OCI-LY1 (cell line): ENCODE measurements around the gene SLC24A5.

Experiments used
- H2AFZ ChIP-seq: fragments of 200-600 bp; sonication (generic), shearing (Covaris generic); 2 replicates; pipeline ENCODE4 v1.6.0; 2014; ENCODE audit warnings: antibody characterized with exemption, mild to moderate bottlenecking, low read length
- H3F3A ChIP-seq: fragments of 200-600 bp; sonication (generic), shearing (Covaris generic); 2 replicates; pipeline ENCODE4 v1.6.0; 2014; ENCODE audit warnings: mild to moderate bottlenecking, antibody characterized with exemption, low read length, moderate library complexity; ENCODE audit not compliant: insufficient read depth
- H3K27ac ChIP-seq: fragments of 200-600 bp; sonication (generic); 2 replicates; pipeline ENCODE4 v1.5.1; 2014; ENCODE audit warnings: low read length, mixed run types, mild to moderate bottlenecking, low read depth; ENCODE audit not compliant: poor library complexity, severe bottlenecking
- H3K27me3 ChIP-seq: fragments of 200-600 bp; sonication (generic); 2 replicates; pipeline ENCODE4 v1.6.0; 2014; ENCODE audit warnings: antibody characterized with exemption, mild to moderate bottlenecking, low read length, moderate library complexity; ENCODE audit not compliant: insufficient read depth
- H3K36me3 ChIP-seq: fragments of 200-600 bp; sonication (generic); 2 replicates; pipeline ENCODE4 v1.6.1; 2014; ENCODE audit warnings: mild to moderate bottlenecking, antibody characterized with exemption, low read length, moderate library complexity, mixed read lengths; ENCODE audit not compliant: insufficient read depth
- H3K4me1 ChIP-seq: fragments of 200-600 bp; sonication (generic); 2 replicates; pipeline ENCODE4 v1.5.1; 2014; ENCODE audit warnings: mild to moderate bottlenecking, low read length, moderate library complexity; ENCODE audit not compliant: insufficient read depth, severe bottlenecking
- H3K4me2 ChIP-seq: fragments of 200-600 bp; sonication (generic), shearing (Covaris generic); 2 replicates; pipeline ENCODE4 v1.6.1; 2014; ENCODE audit warnings: low read length
- H3K4me3 ChIP-seq: fragments of 200-600 bp; sonication (generic); 2 replicates; pipeline ENCODE4 v1.5.1; 2014; ENCODE audit warnings: low read length, low read depth, mild to moderate bottlenecking, mixed read lengths; ENCODE audit not compliant: poor library complexity, severe bottlenecking
- H3K79me2 ChIP-seq: fragments of 200-600 bp; shearing (Covaris generic); 2 replicates; pipeline ENCODE4 v1.6.1; 2016; ENCODE audit warnings: mixed run types, low read length, mixed read lengths; ENCODE audit not compliant: insufficient read depth
- H3K9ac ChIP-seq: fragments of 200-600 bp; sonication (generic), shearing (Covaris generic); 2 replicates; pipeline ENCODE4 v1.6.1; 2014; ENCODE audit warnings: mild to moderate bottlenecking, low read length, mixed read lengths
- H3K9me2 ChIP-seq: fragments of 200-600 bp; sonication (generic), shearing (Covaris generic); 2 replicates; pipeline ENCODE4 v1.6.1; 2014; ENCODE audit warnings: low read depth, mild to moderate bottlenecking, low read length, mixed read lengths
- H3K9me3 ChIP-seq: fragments of 200-600 bp; shearing (Covaris generic); 2 replicates; pipeline ENCODE4 v1.6.1; 2014; ENCODE audit warnings: low read length, mixed read lengths
- H4K20me1 ChIP-seq: fragments of 200-600 bp; sonication (generic), shearing (Covaris generic); 2 replicates; pipeline ENCODE4 v1.6.0; 2016; ENCODE audit warnings: mild to moderate bottlenecking, low read length; ENCODE audit not compliant: insufficient read depth
- EZH2 ChIP-seq: fragments of 200-600 bp; sonication (generic), shearing (Covaris generic); IDR thresholded peaks from 2 replicates; pipeline ENCODE4 v1.8.0; 2017; ENCODE audit warnings: borderline replicate concordance, mixed run types, mild to moderate bottlenecking, antibody characterized with exemption, low read length, moderate library complexity, mixed read lengths
- TF ChIP-seq, protein P1 (sequence below): fragments of 200-600 bp; sonication (generic), shearing (Covaris generic); IDR thresholded peaks from 2 replicates; pipeline ENCODE4 v1.5.1; 2017; ENCODE audit warnings: mild to moderate bottlenecking, antibody characterized with exemption, low read length, moderate library complexity, mixed read lengths

SLC24A5 gene

DNA sequence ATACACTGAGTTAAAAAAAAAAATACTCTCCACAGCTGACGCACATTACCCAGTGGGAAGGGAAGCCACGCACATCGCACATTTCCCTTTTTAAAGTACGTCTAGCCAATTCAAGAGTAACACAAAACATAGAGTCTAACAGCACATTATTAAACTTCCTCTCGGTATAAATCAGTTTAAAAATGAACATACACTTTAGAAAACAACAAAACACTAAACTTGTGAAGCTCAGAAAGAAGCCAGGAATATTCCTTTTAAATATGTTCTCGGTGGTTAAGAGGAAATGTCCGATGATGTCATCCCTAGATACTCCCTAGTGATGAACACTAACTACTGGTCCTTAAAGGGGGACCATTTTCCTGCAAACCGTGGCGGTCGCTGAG lies 56.6 kb downstream of the SLC24A5 start:
- Histone ChIP-seq H3K79me2 (peaks cover 48% of the 10 kb centered on the region), H3K27me3 (no peaks in the 10 kb centered on the region), H4K20me1 (no peaks in the 10 kb centered on the region), H3K36me3 (no peaks in the 10 kb centered on the region), H3F3A (no peaks in the 10 kb centered on the region), H3K4me1 (peaks cover 30% of the 10 kb centered on the region), H3K9ac (peak overlapping the region; percentile 81), H3K4me2 (peak overlapping the region; percentile 83), H3K9me2 (no peaks in the 10 kb centered on the region), H3K4me3 (peak overlapping the region; percentile 69), H2AFZ (peak overlapping the region; percentile 78), H3K9me3 (0 out of 2 replicates have a peak, but pooled peaks cover 2% of the 10 kb centered on the region), H3K27ac (no peak overlapping the region)
- TF ChIP-seq EZH2, result no peak
- TF ChIP-seq, protein P1, sequence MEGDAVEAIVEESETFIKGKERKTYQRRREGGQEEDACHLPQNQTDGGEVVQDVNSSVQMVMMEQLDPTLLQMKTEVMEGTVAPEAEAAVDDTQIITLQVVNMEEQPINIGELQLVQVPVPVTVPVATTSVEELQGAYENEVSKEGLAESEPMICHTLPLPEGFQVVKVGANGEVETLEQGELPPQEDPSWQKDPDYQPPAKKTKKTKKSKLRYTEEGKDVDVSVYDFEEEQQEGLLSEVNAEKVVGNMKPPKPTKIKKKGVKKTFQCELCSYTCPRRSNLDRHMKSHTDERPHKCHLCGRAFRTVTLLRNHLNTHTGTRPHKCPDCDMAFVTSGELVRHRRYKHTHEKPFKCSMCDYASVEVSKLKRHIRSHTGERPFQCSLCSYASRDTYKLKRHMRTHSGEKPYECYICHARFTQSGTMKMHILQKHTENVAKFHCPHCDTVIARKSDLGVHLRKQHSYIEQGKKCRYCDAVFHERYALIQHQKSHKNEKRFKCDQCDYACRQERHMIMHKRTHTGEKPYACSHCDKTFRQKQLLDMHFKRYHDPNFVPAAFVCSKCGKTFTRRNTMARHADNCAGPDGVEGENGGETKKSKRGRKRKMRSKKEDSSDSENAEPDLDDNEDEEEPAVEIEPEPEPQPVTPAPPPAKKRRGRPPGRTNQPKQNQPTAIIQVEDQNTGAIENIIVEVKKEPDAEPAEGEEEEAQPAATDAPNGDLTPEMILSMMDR, result no peak

DNA sequence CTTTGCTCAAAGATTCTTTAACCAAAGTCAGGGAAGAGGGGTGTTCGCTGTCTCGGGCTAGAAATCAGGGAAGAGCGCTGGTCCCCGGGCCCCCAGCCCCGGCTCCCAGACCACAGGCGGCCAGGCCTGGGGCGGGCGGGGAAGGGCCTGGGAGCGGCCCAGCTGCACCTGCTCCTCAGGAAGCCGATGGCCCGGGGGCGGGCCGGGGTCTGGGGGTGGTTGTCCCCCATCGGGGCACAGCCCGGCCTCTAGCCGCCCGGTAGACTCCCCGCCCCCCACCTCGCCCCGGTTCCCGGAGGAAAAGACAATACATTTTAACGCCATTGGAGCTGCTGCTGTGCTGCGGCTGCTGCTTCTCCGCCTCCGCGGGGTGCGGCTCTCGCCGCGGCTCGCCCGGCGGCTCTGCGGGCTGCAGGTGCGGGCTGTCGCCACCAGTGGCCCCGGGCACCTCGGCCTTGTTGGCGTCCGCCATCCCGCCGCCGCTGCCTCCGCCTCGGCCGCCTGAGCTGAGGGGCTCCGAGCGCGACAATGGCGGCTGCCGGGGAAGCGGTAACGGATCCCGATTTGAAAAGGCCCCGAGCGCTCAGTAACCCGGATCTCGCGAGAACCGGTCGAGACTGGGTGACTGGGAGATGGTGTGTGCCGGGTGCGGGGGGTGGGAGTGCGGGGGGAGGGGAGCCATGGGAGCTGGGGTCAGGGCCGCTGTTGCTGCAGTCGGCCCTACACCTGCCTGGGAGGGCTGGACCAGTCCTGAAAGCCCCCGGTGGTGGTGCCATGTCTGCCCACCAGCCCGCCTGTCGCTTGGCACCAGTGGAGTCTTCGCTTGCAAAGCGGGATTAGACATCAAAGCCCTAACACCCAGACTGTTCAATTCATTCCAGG lies 57.2 kb downstream of the SLC24A5 start, which contains the start of gene MYEF2:
MYEF2 (minus strand) TSS at position 530 of the 882 bp plus-strand sequence; CDS start at position 472, 58 bp downstream.
- Histone ChIP-seq H2AFZ (peak within 1 kb of the TSS; percentile 99), H3K79me2 (peaks cover 42% of the 10 kb centered on the region), H3F3A (no peaks in the 10 kb centered on the region), H3K36me3 (no peaks in the 10 kb centered on the region), H3K4me1 (peaks cover 30% of the 10 kb centered on the region), H3K27me3 (no peaks in the 10 kb centered on the region), H3K4me2 (peak within 1 kb of the TSS; percentile 83), H3K9me3 (0 out of 2 replicates have a peak, but pooled peaks cover 2% of the 10 kb centered on the region), H3K27ac (peak within 1 kb of the TSS; percentile 13), H4K20me1 (no peaks in the 10 kb centered on the region), H3K4me3 (peak within 1 kb of the TSS; percentile 69), H3K9ac (peak within 1 kb of the TSS; percentile 81), H3K9me2 (no peaks in the 10 kb centered on the region)
- TF ChIP-seq, protein P1, result no peak

DNA sequence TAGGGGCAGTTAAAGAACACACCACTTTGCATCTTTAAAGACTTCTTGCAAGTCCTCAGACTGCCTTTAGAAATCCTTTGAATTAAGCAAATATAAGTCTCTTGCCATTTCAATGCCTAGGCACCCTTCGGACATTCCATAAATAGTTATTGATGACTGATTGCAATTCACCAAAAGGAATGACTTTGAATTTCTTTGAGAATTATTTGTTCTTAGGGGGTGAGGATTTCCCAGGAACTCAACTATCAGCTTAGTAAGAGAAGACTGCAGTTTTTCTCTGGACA lies 57.8 kb downstream of the SLC24A5 start:
- H4K20me1 ChIP-seq, result no peaks in the 10 kb centered on the region
- H2AFZ ChIP-seq, result peak overlapping the region; percentile 99
- H3K79me2 ChIP-seq, result peaks cover 36% of the 10 kb centered on the region
- H3K4me2 ChIP-seq, result peak overlapping the region; percentile 83
- no peak for TF ChIP-seq EZH2
- TF ChIP-seq, protein P1, result no peak
- H3K9me2 ChIP-seq, result no peaks in the 10 kb centered on the region
- H3F3A ChIP-seq, result no peaks in the 10 kb centered on the region
- H3K9me3 ChIP-seq, result no peaks in the 10 kb centered on the region
- no peak overlapping the region for H3K27ac ChIP-seq
- peaks cover 30% of the 10 kb centered on the region for H3K4me1 ChIP-seq
- no peaks in the 10 kb centered on the region for H3K27me3 ChIP-seq
- H3K9ac ChIP-seq, result peak overlapping the region; percentile 81
- H3K36me3 ChIP-seq, result no peaks in the 10 kb centered on the region
- peak overlapping the region; percentile 69 for H3K4me3 ChIP-seq
